Measurements from ENCODE around the gene SPATS1. TPM values are rescaled to one million over a fixed set of nuclear protein-coding genes. Genes with fewer than 3 reads are reported as not detected.

Gene SPATS1, protein sequence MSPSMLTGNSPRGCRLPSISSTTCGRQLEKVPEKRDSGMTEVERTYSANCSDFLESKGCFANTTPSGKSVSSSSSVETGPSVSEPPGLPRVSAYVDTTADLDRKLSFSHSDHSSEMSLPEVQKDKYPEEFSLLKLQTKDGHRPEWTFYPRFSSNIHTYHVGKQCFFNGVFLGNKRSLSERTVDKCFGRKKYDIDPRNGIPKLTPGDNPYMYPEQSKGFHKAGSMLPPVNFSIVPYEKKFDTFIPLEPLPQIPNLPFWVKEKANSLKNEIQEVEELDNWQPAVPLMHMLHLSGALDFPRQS
- 1 to 10 TPM in 1 of 5 donors, under 1 TPM in 3, not detected in 1; 0.53 to 1.2 (median 0.75) TPM for polyA plus RNA-seq (ENCODE audit: insufficient read depth in 1 of 5, insufficient read length in 5 of 5, low replicate concordance in 1 of 5)
- long read RNA-seq, donor 1, partial matches to known transcripts = 0 of 1 reads
- long read RNA-seq, donor 1, other reads (novel, unspliced or antisense) = 0 of 1 reads
- long read RNA-seq, donor 2 = 0 reads
- long read RNA-seq, donor 3 = 0 reads
- long read RNA-seq, donor 4 = 0 reads
- long read RNA-seq, donor 5 = 0 reads
- long read RNA-seq, donor 6 = 0 reads
- long read RNA-seq, donor 7 = 0 reads
- long read RNA-seq, donor 8 = 0 reads

DNA sequence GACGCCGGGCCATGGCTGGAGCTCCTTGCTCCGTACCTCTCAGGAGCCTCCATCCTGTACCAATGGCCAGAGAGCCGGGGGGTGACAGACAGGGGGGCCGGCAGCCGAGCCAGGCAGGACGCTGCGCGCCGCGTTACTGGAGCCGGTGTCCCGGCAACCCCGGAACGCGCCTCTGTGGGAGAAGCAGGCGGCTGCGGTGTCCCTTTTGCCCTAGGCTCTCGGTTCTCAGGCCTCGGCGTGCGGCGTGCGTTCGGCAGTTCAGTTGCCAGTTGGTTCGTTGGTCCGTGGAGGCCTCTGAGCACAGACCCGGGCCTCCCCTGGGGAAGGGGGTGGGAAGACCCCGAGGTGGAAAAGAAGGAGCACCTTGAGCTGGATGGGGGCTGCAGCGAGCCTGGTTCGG, at the start of gene SPATS1:
Gene SPATS1, plus strand, starts transcription at position 162 of the 400 bp plus-strand sequence. CDS start 446 bp downstream, outside the sequence.
- DNase-seq = peak in 1 of 2 donors; percentile 13

DNA sequence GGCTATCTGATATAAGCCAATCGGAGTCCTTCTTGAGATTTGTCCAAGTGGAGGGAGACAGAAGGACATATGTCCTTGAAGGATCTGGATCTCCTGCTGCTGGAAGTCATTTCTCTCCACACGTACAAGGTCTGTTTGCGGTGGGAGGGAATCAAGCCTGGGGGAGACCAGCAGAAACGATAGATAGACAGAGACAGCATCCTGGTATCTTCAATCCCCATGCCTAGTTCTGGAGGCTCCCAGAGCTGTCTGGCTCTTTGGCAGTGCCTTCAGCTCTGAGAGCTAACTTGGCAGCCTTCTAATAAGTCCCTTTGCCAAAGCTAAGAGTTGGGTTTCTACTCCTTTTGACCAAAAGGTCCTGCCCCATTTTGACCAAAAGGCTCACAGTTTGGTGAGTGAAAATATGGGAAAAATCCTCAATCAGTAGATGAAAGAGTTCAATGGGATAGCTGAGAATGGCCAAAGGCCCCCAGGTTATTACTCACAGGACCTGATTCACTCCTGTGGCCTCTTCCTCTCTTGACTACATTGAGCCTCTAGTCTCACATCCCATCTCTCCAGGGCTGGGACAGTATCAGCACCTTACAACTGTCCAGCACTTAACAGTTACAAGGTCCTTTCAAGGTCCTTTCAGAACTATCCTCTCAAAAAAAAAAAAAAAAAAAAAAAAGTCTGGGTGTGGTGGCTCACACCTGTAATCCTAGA, 49.6 kb upstream of the SPATS1 start:
- no peak for DNase-seq

GRCh38 chr6:44294832-44295791, 47.3 kb upstream of the SPATS1 start:
- DNase-seq = no peak

GRCh38 chr6:44297063-44298038, 45.1 kb upstream of the SPATS1 start:
- peak; percentile 33 to 42 for DNase-seq

- no peak for DNase-seq
These were observed 44.2 kb upstream of the SPATS1 start for GRCh38 chr6:44298055-44298803.

DNA sequence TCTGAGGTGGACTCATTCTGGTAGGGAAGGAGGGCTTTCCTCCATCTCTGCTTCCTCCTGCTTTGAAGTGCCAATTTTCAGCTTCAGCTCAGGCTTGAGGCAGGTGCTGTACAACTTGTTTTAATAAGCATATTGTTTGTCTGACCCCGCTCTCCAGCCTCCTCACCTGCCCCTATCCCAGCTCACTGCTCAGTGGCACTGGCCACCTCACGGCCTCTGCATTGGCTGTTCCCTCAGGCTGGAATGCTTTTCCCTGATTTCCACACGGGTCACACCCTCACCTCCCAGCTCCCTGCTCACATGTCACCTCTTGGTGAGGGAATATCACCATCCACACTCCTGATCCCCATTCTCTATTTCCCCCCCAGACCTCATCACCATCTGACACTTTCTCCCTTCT, 43.6 kb upstream of the SPATS1 start:
- no peak for DNase-seq

DNA sequence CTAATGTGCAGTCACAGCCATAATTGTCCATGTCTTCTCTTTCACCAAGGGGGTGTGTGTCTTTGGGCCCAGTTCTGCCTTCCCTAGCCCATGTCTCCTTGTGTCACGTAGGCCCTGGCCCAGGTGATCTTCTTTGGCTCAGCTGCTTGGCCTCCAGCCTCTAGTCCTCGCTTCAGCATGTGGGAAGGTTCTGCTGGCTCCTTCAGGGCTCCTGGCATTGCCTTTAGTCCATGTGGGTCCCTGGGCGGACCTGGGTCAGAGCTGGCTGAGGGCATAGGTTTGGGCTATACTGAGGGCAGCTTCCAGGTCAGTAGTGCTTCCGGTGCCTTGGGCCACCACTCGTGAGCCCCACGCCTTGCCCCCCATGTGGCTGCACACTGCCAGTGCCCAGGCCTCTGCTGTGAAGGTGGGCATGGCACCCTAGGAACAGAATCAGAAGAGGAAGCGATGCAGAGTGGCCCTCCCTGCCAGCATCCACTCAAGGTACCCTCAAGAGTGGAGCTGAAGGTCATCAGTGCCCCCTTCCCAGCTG, 42.1 kb upstream of the SPATS1 start:
- DNase-seq = no peak

DNA sequence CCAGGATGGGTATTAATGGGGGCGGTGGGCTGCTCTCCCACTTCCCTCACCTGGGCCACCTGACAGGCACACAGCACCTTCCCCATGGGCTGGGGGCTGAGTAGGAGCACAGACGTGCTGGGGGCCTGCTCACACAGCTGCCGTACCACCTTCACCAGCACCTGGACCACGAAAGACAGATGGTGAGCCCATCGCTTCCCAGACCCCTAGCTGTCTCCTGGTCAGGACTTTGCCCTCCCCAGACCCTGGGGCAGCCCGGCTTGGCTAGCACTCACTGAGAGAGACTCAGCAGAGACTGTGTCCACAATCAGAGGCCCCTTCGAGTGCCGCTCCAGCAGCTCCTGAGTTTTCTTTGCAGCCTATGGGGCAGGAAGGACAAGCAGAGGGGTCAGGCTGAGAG, 41.3 kb upstream of the SPATS1 start:
- DNase-seq = no peak

- DNase-seq = no peak
These were observed 40.5 kb upstream of the SPATS1 start for GRCh38 chr6:44301782-44302564.

GRCh38 chr6:44302856-44303255, 39.6 kb upstream of the SPATS1 start:
- DNase-seq = no peak

GRCh38 chr6:44303842-44304241, 38.6 kb upstream of the SPATS1 start:
- no peak for DNase-seq

DNA sequence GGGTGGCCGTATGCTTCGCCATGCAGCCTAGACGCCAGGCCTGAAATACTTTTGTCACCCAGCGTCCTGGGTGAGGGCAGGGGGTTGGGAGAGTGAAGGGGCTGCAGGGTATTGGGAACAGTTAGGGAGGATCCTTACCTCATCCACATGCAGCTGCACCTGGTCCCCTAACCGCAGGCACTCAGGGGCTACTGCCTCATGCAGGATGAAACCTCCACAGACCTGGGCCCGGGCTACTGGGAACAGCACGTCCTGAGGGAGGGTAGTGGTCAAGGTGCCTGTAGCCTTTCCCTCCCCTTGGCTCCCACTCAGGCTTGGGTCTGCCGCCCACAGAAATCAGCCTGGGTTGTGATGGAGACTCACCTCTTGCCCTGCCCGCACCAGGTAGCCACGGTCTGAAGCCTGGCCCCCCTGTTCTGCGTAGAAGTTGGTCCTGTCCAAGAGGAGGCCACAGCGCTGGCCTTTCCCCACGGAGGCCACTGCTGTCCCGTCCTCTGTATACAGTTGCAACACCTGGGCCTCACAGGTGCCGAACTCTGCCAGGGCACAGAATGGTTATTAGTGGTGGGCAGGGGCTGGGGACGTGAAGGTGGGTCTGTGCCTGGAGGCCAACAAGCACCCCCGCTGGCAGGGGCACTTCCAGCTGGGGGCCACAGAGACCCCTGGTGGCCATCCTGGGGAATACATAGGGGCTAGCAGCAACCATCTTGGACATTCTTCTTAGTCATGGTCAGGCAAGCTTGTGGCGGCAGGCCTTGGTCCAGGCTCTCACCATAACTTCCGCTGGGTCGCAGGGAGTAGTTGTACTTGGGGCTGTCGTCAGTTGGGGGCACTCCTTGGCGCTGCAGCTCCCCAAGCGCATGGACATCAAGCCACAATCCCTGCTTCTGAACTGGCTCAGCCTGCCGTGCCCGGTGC, 37.9 kb upstream of the SPATS1 start:
- DNase-seq = no peak

DNA sequence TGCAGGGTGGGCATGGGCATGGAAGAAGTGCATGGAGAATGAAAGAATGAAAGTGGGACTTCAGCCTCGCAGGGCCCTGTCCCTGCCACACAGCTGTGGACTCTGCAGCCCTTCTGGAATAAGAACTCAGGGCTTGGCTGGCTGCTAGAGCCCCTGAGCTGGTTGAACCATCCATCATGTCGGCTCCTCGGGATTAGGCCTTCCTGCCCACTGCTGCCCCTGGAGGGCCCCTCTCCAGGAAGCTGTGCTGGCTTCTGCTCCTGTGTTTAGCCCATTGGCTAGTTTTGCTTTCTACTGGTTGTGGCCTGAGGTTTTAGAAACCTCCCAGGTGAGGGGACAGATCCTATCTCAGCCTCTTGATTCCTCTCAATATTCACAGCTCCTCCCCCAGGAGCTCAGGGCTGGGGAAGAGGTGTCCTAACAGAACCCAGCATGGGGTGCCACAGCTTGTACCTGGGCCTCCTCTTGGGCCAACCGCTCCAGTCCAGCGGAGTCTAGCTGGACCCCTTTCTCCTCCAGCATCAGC, 37.2 kb upstream of the SPATS1 start:
- DNase-seq = no peak

- DNase-seq = no peak
These were observed 35.7 kb upstream of the SPATS1 start for GRCh38 chr6:44306710-44307109.

GRCh38 chr6:44307217-44307616, 35.2 kb upstream of the SPATS1 start:
- DNase-seq = no peak

GRCh38 chr6:44309092-44309491, 33.4 kb upstream of the SPATS1 start:
- no peak for DNase-seq

DNA sequence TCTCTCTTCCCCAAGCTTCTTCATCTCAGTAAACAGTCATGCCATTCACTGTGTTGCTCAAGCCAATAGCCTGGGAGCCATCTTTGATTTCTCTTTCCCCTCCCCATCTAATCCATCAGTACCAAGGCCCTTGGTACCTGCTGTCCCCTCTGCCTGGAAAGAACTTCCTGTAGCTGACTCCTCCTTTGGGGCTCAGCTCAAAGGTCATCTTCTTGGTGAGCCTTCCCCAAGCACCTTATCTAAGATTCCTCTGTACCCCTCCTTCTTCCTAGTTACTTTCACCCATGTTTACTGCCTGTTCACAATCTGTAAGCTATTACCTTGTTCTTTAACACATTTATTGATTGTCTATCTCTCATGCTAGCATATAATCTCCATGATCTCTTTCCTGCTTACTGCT, 32.8 kb upstream of the SPATS1 start:
- DNase-seq = no peak

All from right lung (tissue), 10 donors.